ENCODE results near the gene MACROD1.

- TF ChIP-seq POLR2A (IDR thresholded peaks at IDR 0.05; ENCODE audit: extremely low read depth, insufficient read length) (no peak), CTCF (IDR thresholded peaks at IDR 0.05; ENCODE audit: low read depth, low read length) (no peak), MYC (IDR thresholded peaks at IDR 0.05; ENCODE audit: low read depth, low read length) (no peak), MAX (IDR thresholded peaks at IDR 0.05; ENCODE audit: low read depth, low read length) (no peak)
Observed at GRCh38 chr11:64124147-64124546, 41.8 kb downstream of the MACROD1 start.
